A673 (cell line): ENCODE measurements around the gene HIBADH. TPM values are rescaled to one million over a fixed set of nuclear protein-coding genes. Genes with fewer than 3 reads are reported as not detected.
"Not testable (repeated sequence)": the region's sequence is repeated elsewhere in the genome, so short reads cannot be mapped to it uniquely, and the experiment has no call there.

Experiments
- BruUV-seq: library from RNA; stranded (reverse); fragments of 400-500 nt; replicated peaks from 2 replicates; lab custom pipeline; 2021; lab: Mats Ljungman, UMichigan
- CTCF ChIA-PET: fragments of 300-600 bp; sonication (Branson Sonifier 250); formaldehyde crosslinking; loops from one replicate; lab custom pipeline; 2022; ENCODE audit warnings: antibody characterized with exemption; lab: Charles Lee
- POLR2A ChIA-PET: fragments of 300-600 bp; sonication (Branson Sonifier 250); formaldehyde crosslinking; loops from one replicate; lab custom pipeline; 2022; ENCODE audit warnings: antibody characterized with exemption; ENCODE audit not compliant: low non-redundant PET; lab: Charles Lee
- DNase-seq: peaks from one replicate; pipeline ENCODE4 v3.0.0-alpha.2; 2015; ENCODE audit warnings: low spot score
- H3K27ac ChIP-seq: fragments of 200-600 bp; sonication (generic); 2 replicates; pipeline ENCODE4 v1.5.1; 2016; ENCODE audit warnings: mixed run types, low read depth, mild to moderate bottlenecking, mixed read lengths, antibody characterized with exemption, low read length; ENCODE audit not compliant: poor library complexity, severe bottlenecking
- H3K27me3 ChIP-seq: fragments of 200-600 bp; sonication (generic); replicated peaks from 2 replicates; pipeline ENCODE4 v1.6.1; 2017; ENCODE audit warnings: mixed run types, low read depth, mild to moderate bottlenecking, mixed read lengths, antibody characterized with exemption, low read length; ENCODE audit not compliant: insufficient read depth, poor library complexity
- H3K36me3 ChIP-seq: fragments of 200-600 bp; sonication (generic); 2 replicates; pipeline ENCODE4 v1.6.1; 2016; ENCODE audit warnings: mixed run types, mild to moderate bottlenecking, mixed read lengths, antibody characterized with exemption, low read length; ENCODE audit not compliant: insufficient read depth, poor library complexity, severe bottlenecking
- H3K4me1 ChIP-seq: fragments of 200-600 bp; sonication (generic); 2 replicates; pipeline ENCODE4 v1.6.1; 2017; ENCODE audit warnings: mixed run types, mild to moderate bottlenecking, mixed read lengths, antibody characterized with exemption, low read length; ENCODE audit not compliant: insufficient read depth, poor library complexity, severe bottlenecking
- H3K4me3 ChIP-seq: fragments of 200-600 bp; sonication (generic); 2 replicates; pipeline ENCODE4 v1.5.1; 2016; ENCODE audit warnings: low read depth, mixed run types, mild to moderate bottlenecking, mixed read lengths, low read length; ENCODE audit not compliant: poor library complexity, severe bottlenecking
- H3K9me3 ChIP-seq: fragments of 200-600 bp; sonication (generic); 2 replicates; pipeline ENCODE4 v1.6.1; 2016; ENCODE audit warnings: mixed run types, low read depth, mild to moderate bottlenecking, mixed read lengths, antibody characterized with exemption, low read length; ENCODE audit not compliant: poor library complexity, severe bottlenecking
- EZH2 ChIP-seq: fragments of 200-600 bp; sonication (generic); IDR thresholded peaks from 2 replicates; pipeline ENCODE4 v1.6.1; 2017; ENCODE audit warnings: borderline replicate concordance, low read depth, mild to moderate bottlenecking, mixed read lengths, antibody characterized with exemption, low read length; ENCODE audit not compliant: poor library complexity, severe bottlenecking
- intact Hi-C: fragments of 100-400 bp; cut with micrococcal nuclease; formaldehyde crosslinking; loops from one replicate; pipeline ENCODE4 v1.10.0; 2022; ENCODE audit not compliant: unreplicated experiment
- total RNA-seq: library from RNA; stranded (reverse); gene quantifications from 2 replicates; pipeline ENCODE4 v1.2.3, GENCODE V29; 2021
- TF ChIP-seq, protein P1 (sequence below): fragments of 300-800, 200-600 bp; sonication (generic); conservative IDR thresholded peaks from 2 replicates; pipeline ENCODE4 v1.5.1; 2017; ENCODE audit warnings: low read depth, mild to moderate bottlenecking, antibody characterized with exemption, low read length, moderate library complexity, mixed read lengths

The HIBADH gene
- total RNA-seq, 1 experiment from 2014 or later, result 10.2 TPM

DNA sequence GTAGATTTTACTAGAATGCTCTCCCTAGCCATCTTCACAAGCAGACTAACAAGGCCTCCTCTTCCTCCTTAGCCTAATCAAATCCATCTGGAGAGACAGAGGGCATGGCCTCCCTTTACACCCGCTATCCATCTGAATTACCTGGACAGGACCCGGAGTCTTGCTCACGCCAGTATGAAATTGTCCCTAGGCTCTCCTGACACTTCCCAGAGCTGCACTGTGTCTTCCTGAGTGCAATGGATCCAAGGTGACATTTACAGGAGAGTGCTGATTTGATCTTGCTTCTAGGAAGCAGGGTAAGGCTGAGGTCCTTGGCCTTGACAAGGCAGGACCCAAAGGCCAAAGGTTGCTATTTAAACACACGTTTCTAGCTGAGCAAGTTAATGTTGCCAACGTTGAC, 147.8 kb downstream of the HIBADH start:
- Histone ChIP-seq H3K27ac (no peak overlapping the region), H3K36me3 (no peaks in the 10 kb centered on the region), H3K27me3 (no peaks in the 10 kb centered on the region), H3K9me3 (no peaks in the 10 kb centered on the region), H3K4me1 (no peaks in the 10 kb centered on the region), H3K4me3 (no peak overlapping the region)
- CTCF ChIA-PET, result no interaction called here
- TF ChIP-seq, protein P1, sequence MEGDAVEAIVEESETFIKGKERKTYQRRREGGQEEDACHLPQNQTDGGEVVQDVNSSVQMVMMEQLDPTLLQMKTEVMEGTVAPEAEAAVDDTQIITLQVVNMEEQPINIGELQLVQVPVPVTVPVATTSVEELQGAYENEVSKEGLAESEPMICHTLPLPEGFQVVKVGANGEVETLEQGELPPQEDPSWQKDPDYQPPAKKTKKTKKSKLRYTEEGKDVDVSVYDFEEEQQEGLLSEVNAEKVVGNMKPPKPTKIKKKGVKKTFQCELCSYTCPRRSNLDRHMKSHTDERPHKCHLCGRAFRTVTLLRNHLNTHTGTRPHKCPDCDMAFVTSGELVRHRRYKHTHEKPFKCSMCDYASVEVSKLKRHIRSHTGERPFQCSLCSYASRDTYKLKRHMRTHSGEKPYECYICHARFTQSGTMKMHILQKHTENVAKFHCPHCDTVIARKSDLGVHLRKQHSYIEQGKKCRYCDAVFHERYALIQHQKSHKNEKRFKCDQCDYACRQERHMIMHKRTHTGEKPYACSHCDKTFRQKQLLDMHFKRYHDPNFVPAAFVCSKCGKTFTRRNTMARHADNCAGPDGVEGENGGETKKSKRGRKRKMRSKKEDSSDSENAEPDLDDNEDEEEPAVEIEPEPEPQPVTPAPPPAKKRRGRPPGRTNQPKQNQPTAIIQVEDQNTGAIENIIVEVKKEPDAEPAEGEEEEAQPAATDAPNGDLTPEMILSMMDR, result no peak
- TF ChIP-seq EZH2, result no peak
- POLR2A ChIA-PET, result interaction anchor here (0.6 kb wide), 1 partner anchor 14 kb away, joined by 3 read pairs; no protein-coding TSS in a partner anchor
- BruUV-seq, result no TSS peak
- intact Hi-C loops, result no loop called here
- DNase-seq, result no peak

DNA sequence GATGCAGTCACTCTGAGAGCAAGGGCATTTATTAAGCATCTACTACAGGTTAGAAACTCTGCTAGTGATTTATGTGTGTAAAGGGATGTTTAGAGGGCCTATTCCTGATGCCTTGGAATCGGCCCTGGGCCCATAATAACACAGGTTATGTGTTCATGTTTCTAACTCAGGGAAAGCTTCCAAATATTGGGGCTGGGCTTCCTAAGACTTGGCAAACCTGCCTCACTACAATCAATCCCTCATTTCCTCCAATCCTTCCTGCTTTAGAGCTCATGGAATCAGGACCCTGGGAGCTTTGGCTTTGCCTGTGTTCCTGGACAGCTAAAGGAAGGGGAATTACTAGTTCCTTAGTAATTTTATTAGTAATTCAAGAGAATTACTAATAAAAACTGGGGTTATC, 148.8 kb downstream of the HIBADH start:
- no peaks in the 10 kb centered on the region for H3K27me3 ChIP-seq
- no peaks in the 10 kb centered on the region for H3K9me3 ChIP-seq
- POLR2A ChIA-PET, result no interaction called here
- H3K4me3 ChIP-seq, result no peak overlapping the region
- BruUV-seq, result no TSS peak
- TF ChIP-seq, protein P1, result no peak
- TF ChIP-seq EZH2, result no peak
- H3K36me3 ChIP-seq, result no peaks in the 10 kb centered on the region
- DNase-seq, result no peak
- H3K4me1 ChIP-seq, result no peaks in the 10 kb centered on the region
- intact Hi-C loops, result no loop called here
- H3K27ac ChIP-seq, result no peak overlapping the region
- CTCF ChIA-PET, result no interaction called here

DNA sequence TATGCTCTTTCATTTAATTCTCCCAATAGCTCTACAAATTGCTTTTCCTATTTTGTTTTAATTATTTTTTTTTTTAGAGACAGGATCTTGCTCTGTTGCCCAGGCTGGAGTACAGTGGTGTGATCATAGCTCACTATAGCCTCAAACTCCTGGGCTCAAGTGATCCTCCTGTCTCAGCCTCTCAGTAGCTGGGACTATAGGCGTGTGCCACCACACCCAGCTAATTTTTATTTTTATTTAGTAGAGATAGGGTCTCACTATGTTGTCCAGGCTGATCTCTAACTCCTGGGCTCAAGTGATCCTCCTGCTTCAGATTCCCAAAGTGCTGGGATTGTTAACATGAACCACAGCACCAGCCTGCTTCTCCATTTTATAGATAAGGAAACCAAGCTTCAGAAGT, 151.3 kb downstream of the HIBADH start:
- not testable (repeated sequence) for BruUV-seq

DNA sequence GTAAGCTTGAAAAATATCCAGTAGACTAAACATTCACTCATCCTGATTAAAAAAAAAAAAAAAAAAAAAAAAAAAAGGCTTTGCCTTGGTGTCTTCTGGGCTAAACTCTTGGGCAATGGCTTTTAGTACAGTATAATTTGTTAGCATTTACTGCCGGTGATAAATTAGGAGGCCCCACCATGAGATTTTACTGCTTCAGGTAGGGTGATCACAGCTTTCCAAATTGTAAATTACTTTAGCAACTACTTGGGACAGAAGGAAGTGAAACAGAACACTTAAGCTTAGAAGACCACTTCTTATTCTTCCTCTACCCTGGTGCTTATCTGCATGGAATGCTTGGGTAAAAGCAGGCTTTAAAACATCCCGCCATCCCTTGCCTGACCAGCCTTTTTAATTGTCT, 152.1 kb downstream of the HIBADH start:
- Histone ChIP-seq H3K4me3 (no peak overlapping the region), H3K36me3 (no peaks in the 10 kb centered on the region), H3K9me3 (no peaks in the 10 kb centered on the region), H3K4me1 (no peaks in the 10 kb centered on the region), H3K27me3 (no peaks in the 10 kb centered on the region), H3K27ac (no peak overlapping the region)
- intact Hi-C loops, result no loop called here
- ChIA-PET CTCF (no interaction called here), POLR2A (no interaction called here)
- no peak for DNase-seq
- no peak for TF ChIP-seq EZH2
- TF ChIP-seq, protein P1, result no peak
- BruUV-seq, result no TSS peak

More for the DNA sequence above, 151.3 kb downstream of the HIBADH start:
- H3K4me3 ChIP-seq, H3K27me3 ChIP-seq, H3K4me1 ChIP-seq, POLR2A ChIA-PET, H3K9me3 ChIP-seq, intact Hi-C loops, CTCF ChIA-PET, DNase-seq, H3K36me3 ChIP-seq, H3K27ac ChIP-seq: not testable (repeated sequence)

DNA sequence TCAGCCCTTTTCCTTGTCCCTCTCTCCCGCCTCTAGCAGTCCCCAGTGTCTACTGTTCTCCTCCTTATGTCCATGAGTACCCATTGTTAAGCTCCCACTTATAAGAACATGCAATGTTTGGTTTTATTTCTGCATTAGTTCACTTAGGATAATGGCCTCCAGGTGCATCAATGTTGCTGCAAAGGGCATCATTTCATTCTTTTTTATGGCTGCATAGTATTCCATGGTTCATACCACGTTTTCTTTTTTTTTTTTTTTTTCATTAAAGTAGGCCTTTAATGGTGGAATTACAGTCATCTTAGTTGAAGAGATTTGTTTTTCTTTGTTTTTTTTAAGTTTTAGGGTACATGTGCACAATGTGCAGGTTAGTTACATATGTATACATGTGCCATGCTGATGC, 160.8 kb downstream of the HIBADH start:
- H3K27me3 ChIP-seq, BruUV-seq, H3K27ac ChIP-seq, intact Hi-C loops, H3K9me3 ChIP-seq, H3K4me3 ChIP-seq, H3K4me1 ChIP-seq, DNase-seq, POLR2A ChIA-PET, H3K36me3 ChIP-seq, CTCF ChIA-PET: not testable (repeated sequence)
